Activated CD8-positive, alpha-beta memory T cell treated with anti-CD3 and anti-CD28 coated beads, Interleukin-2, amount 10 ng/mL, durations not matched to agents 7 days and 5 days (primary cell): ENCODE measurements around the gene C1QTNF7. TPM values are rescaled to one million over a fixed set of nuclear protein-coding genes. Genes with fewer than 3 reads are reported as not detected.
A peak's percentile ranks its signal among the peaks of the same experiment; 100 is the strongest.

Experiments used
- ATAC-seq: fragments of 150-1000 bp; cut with Tn5 transposase; one replicate; pipeline ENCODE4 v1.10.0; 2021; ENCODE audit warnings: moderate library complexity
- CTCF ChIA-PET: fragments of 350-600 bp; sonication (Branson Sonifier 250); formaldehyde crosslinking; loops from one replicate; lab custom pipeline; 2021; ENCODE audit warnings: antibody characterized with exemption; lab: Charles Lee
- DNase-seq: peaks from one replicate; pipeline ENCODE4 v3.0.0-alpha.2; 2020
- H3K27ac Mint-ChIP-seq: one replicate; pipeline ENCODE4 v1.8.0; 2021; ENCODE audit warnings: mild to moderate bottlenecking, mixed read lengths
- H3K27me3 Mint-ChIP-seq: one replicate; pipeline ENCODE4 v1.8.0; 2021; ENCODE audit warnings: mixed read lengths
- H3K36me3 Mint-ChIP-seq: one replicate; pipeline ENCODE4 v1.8.0; 2021; ENCODE audit warnings: mild to moderate bottlenecking, mixed read lengths
- H3K4me1 Mint-ChIP-seq: one replicate; pipeline ENCODE4 v1.8.0; 2021; ENCODE audit warnings: mixed read lengths
- H3K4me3 Mint-ChIP-seq: one replicate; pipeline ENCODE4 v1.8.0; 2021; ENCODE audit warnings: mild to moderate bottlenecking, moderate library complexity, mixed read lengths
- H3K9me3 Mint-ChIP-seq: one replicate; pipeline ENCODE4 v1.8.0; 2022; ENCODE audit warnings: low read depth, mixed read lengths
- total RNA-seq, 2 experiments: library from RNA; stranded (reverse); gene quantifications; one replicate each; pipeline ENCODE4 v1.2.3, GENCODE V29; 2021

Gene C1QTNF7
- total RNA-seq, 2 experiments from 2014 or later: not detected

GRCh38 chr4:15420642-15421041 lies 7.2 kb upstream of the C1QTNF7 start:
- no peak for DNase-seq
- CTCF ChIA-PET: interaction anchor here (0.6 kb wide), 1 partner anchor 150 kb away, joined by 3 read pairs; no protein-coding TSS in a partner anchor
- ATAC-seq: no peak
- Mint-ChIP-seq H3K36me3 (no peaks in the 10 kb centered on the region), H3K27ac (no peak overlapping the region), H3K4me3 (no peak overlapping the region), H3K4me1 (peaks cover 22% of the 10 kb centered on the region), H3K9me3 (no peaks in the 10 kb centered on the region), H3K27me3 (no peaks in the 10 kb centered on the region)

DNA sequence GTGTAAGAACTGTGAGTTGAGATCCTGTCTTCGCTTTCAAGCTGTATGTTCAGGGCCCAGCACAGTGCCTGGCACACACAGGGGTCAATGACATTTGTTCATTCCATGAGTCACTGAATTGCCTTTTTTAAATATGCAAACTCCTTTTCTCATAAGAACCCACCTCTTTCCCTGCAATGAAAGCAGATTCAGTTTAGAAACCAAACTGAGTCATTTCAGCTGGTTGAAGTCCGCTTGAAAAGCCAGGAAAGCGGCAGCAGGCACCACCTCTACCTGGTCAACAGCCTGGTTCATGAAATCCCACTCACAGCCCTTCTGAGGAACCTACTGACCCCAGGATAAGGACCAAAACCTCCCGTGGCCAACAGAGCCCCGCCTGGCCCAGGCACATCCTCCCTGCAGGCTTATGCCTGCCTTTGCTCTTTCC lies 4.5 kb upstream of the C1QTNF7 start:
- no peaks in the 10 kb centered on the region for H3K9me3 Mint-ChIP-seq
- ATAC-seq: no peak
- CTCF ChIA-PET: no interaction called here
- DNase-seq: no peak
- H3K36me3 Mint-ChIP-seq: no peaks in the 10 kb centered on the region
- H3K27me3 Mint-ChIP-seq: peaks cover 3% of the 10 kb centered on the region
- no peak overlapping the region for H3K4me3 Mint-ChIP-seq
- no peak overlapping the region for H3K27ac Mint-ChIP-seq
- peaks cover 27% of the 10 kb centered on the region for H3K4me1 Mint-ChIP-seq

DNA sequence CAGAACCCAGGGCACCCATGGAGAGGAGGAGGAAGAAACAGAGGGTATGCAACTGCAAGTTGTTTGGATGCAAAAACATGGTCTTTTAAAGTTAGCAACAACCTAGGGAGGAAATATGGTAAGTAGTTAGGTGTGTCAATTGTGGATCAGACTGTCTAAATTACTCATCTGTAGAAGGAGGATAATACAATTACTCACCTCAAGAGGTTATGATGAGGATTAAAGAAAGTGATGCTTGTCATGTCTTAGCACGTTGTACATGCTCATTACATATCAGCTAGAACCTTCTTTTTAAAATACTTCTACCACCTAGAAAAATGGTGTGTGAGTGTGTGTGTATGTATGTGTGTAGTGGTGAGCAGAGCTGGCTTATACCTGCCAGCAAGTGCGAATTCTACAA lies 2.3 kb upstream of the C1QTNF7 start:
- Mint-ChIP-seq H3K4me1 (peaks cover 27% of the 10 kb centered on the region), H3K27ac (no peak overlapping the region), H3K27me3 (peaks cover 3% of the 10 kb centered on the region), H3K36me3 (no peaks in the 10 kb centered on the region), H3K4me3 (no peak overlapping the region), H3K9me3 (no peaks in the 10 kb centered on the region)
- CTCF ChIA-PET: interaction anchor here (1.7 kb wide), 2 partner anchors 29 to 33 kb away, joined by 5 to 6 read pairs; no protein-coding TSS in a partner anchor
- peak; percentile 39 for ATAC-seq
- DNase-seq: no peak

DNA sequence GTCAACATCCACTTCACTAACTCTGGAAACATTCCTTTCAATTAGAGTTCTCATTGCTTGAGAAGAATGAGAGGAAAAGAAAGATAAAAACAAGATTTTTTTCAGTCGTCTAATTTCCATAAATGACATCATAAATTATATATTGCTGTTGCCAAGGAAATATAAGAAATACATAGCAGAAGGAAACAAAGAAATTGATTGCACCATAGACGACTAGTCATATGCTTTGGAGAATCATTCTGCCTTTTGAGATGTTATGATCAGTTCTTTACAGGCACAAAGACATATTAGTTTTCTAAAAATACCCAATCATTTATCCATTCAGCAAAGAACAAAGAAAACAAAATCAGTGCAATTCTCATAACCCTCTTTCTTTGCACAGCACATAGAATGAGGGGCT lies 672 bp upstream of the C1QTNF7 start:
- Mint-ChIP-seq H3K4me3 (no peak overlapping the region), H3K4me1 (peaks cover 27% of the 10 kb centered on the region), H3K36me3 (no peaks in the 10 kb centered on the region), H3K27me3 (peaks cover 3% of the 10 kb centered on the region), H3K9me3 (no peaks in the 10 kb centered on the region), H3K27ac (no peak overlapping the region)
- no peak for DNase-seq
- CTCF ChIA-PET: interaction anchor here (1.4 kb wide), 1 partner anchor 30 kb away, joined by 6 read pairs; no protein-coding TSS in a partner anchor
- ATAC-seq: no peak

- no peak overlapping the region for H3K4me3 Mint-ChIP-seq
- no peak for ATAC-seq
- H3K27me3 Mint-ChIP-seq: peaks cover 6% of the 10 kb centered on the region
- H3K27ac Mint-ChIP-seq: no peak overlapping the region
- H3K36me3 Mint-ChIP-seq: no peaks in the 10 kb centered on the region
- H3K9me3 Mint-ChIP-seq: no peaks in the 10 kb centered on the region
- H3K4me1 Mint-ChIP-seq: peaks cover 21% of the 10 kb centered on the region
- CTCF ChIA-PET: interaction anchor here (0.6 kb wide), 1 partner anchor 21 kb away, joined by 3 read pairs; no protein-coding TSS in a partner anchor
- DNase-seq: no peak
Measured at GRCh38 chr4:15428611-15429010, 778 bp downstream of the C1QTNF7 start.

- Mint-ChIP-seq H3K27me3 (peaks cover 2% of the 10 kb centered on the region), H3K4me1 (no peaks in the 10 kb centered on the region), H3K9me3 (no peaks in the 10 kb centered on the region), H3K36me3 (no peaks in the 10 kb centered on the region), H3K4me3 (no peak overlapping the region), H3K27ac (no peak overlapping the region)
- CTCF ChIA-PET: no interaction called here
- ATAC-seq (no peak), DNase-seq (no peak)
Measured at GRCh38 chr4:15434091-15434490, 6.3 kb downstream of the C1QTNF7 start.

GRCh38 chr4:15434676-15435075 lies 6.8 kb downstream of the C1QTNF7 start:
- no peak overlapping the region for H3K27ac Mint-ChIP-seq
- H3K9me3 Mint-ChIP-seq: no peaks in the 10 kb centered on the region
- ATAC-seq: no peak
- peaks cover 2% of the 10 kb centered on the region for H3K27me3 Mint-ChIP-seq
- H3K36me3 Mint-ChIP-seq: no peaks in the 10 kb centered on the region
- no peak for DNase-seq
- CTCF ChIA-PET: no interaction called here
- H3K4me1 Mint-ChIP-seq: no peaks in the 10 kb centered on the region
- H3K4me3 Mint-ChIP-seq: no peak overlapping the region

GRCh38 chr4:15436513-15436912 lies 8.7 kb downstream of the C1QTNF7 start:
- no peak overlapping the region for H3K27ac Mint-ChIP-seq
- H3K36me3 Mint-ChIP-seq: no peaks in the 10 kb centered on the region

DNA sequence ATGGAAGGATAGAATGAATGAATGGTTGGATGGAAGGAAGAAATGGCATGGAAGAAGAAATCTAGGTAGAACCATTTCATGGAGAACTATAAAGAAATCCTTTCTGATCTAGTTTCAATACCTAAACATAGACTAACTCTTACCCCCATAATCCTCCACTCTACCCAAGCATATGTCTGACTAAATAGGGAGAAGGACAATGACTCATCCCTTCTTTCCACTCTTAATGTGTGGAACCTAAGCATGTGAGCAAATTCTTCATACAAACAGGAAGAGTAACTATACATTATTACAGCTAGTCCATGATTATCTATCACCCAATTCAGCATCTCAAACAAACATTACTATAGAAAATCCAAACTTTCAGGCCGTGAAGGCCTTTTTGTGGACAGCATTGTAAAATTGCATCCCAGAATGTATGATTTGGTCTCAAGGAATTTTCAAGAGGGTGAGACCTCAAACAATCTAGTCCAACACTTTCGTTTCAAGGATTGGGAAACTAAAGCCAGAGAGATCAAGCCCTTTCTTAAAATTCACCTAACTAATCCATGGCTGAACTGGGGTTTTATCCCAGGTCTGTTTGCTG lies 11.2 kb downstream of the C1QTNF7 start:
- CTCF ChIA-PET: interaction anchor here (0.9 kb wide), 1 partner anchor 386 kb away, joined by 3 read pairs; no protein-coding TSS in a partner anchor
- H3K36me3 Mint-ChIP-seq: no peaks in the 10 kb centered on the region
- no peak overlapping the region for H3K4me3 Mint-ChIP-seq
- H3K9me3 Mint-ChIP-seq: no peaks in the 10 kb centered on the region
- ATAC-seq: no peak
- no peak overlapping the region for H3K27ac Mint-ChIP-seq
- no peak for DNase-seq
- no peaks in the 10 kb centered on the region for H3K4me1 Mint-ChIP-seq
- H3K27me3 Mint-ChIP-seq: no peaks in the 10 kb centered on the region

More at GRCh38 chr4:15436513-15436912, 8.7 kb downstream of the C1QTNF7 start:
- no peak overlapping the region for H3K4me3 Mint-ChIP-seq
- no peaks in the 10 kb centered on the region for H3K9me3 Mint-ChIP-seq
- DNase-seq (no peak), ATAC-seq (no peak)
- H3K4me1 Mint-ChIP-seq: no peaks in the 10 kb centered on the region
- H3K27me3 Mint-ChIP-seq: peaks cover 2% of the 10 kb centered on the region
- CTCF ChIA-PET: interaction anchor here (1.1 to 1.8 kb wide), 2 partner anchors 21 to 35 kb away, joined by 3 to 6 read pairs; no protein-coding TSS in a partner anchor

GRCh38 chr4:15443371-15444160 lies 15.7 kb downstream of the C1QTNF7 start:
- H3K4me3 Mint-ChIP-seq: no peak overlapping the region
- no peaks in the 10 kb centered on the region for H3K36me3 Mint-ChIP-seq
- H3K27me3 Mint-ChIP-seq: no peaks in the 10 kb centered on the region
- DNase-seq (no peak), ATAC-seq (no peak)
- CTCF ChIA-PET: interaction anchor here (3.3 kb wide), 1 partner anchor 14 kb away, joined by 12 read pairs; no protein-coding TSS in a partner anchor
- peaks cover 3% of the 10 kb centered on the region for H3K4me1 Mint-ChIP-seq
- H3K27ac Mint-ChIP-seq: no peak overlapping the region
- H3K9me3 Mint-ChIP-seq: no peaks in the 10 kb centered on the region

GRCh38 chr4:15444276-15444675 lies 16.4 kb downstream of the C1QTNF7 start:
- Mint-ChIP-seq H3K27me3 (no peaks in the 10 kb centered on the region), H3K9me3 (no peaks in the 10 kb centered on the region), H3K27ac (no peak overlapping the region), H3K36me3 (no peaks in the 10 kb centered on the region), H3K4me3 (no peak overlapping the region), H3K4me1 (peaks cover 3% of the 10 kb centered on the region)
- CTCF ChIA-PET: interaction anchor here (3.3 kb wide), 1 partner anchor 13 kb away, joined by 12 read pairs; no protein-coding TSS in a partner anchor
- ATAC-seq (no peak), DNase-seq (no peak)

- H3K9me3 Mint-ChIP-seq: no peaks in the 10 kb centered on the region
- H3K4me3 Mint-ChIP-seq: no peak overlapping the region
- peaks cover 4% of the 10 kb centered on the region for H3K27me3 Mint-ChIP-seq
- ATAC-seq (no peak), DNase-seq (no peak)
- no peaks in the 10 kb centered on the region for H3K36me3 Mint-ChIP-seq
- peaks cover 3% of the 10 kb centered on the region for H3K4me1 Mint-ChIP-seq
- CTCF ChIA-PET: interaction anchor here (3.3 kb wide), 1 partner anchor 13 kb away, joined by 12 read pairs; no protein-coding TSS in a partner anchor
- no peak overlapping the region for H3K27ac Mint-ChIP-seq
Measured at GRCh38 chr4:15444879-15445547, 17.2 kb downstream of the C1QTNF7 start.
